Liver (tissue), 9 donors: ENCODE measurements around the gene NFATC4. TPM values are rescaled to one million over a fixed set of nuclear protein-coding genes. Genes with fewer than 3 reads are reported as not detected.

ENCODE experiments used
- DNase-seq: peaks from one replicate; pipeline ENCODE4 v3.0.0-alpha.2; 2017; ENCODE audit warnings: low spot score
- H3K27ac ChIP-seq, 2 donors: one replicate each; pipeline ENCODE4 v1.7.0; 2013; ENCODE audit warnings: inconsistent platforms in 2 of 2, low read length in 2 of 2, control low read depth in 1 of 2, low read depth in 1 of 2, mild to moderate bottlenecking in 1 of 2
- H3K27me3 ChIP-seq, 4 donors: one replicate each; pipeline versions ENCODE4 v1.6.1 to v1.7.0; 2013; ENCODE audit warnings: low read length in 3 of 4, inconsistent platforms in 1 of 4, mild to moderate bottlenecking in 1 of 4, moderate library complexity in 1 of 4; ENCODE audit not compliant: control insufficient read depth in 4 of 4, insufficient read depth in 4 of 4
- H3K36me3 ChIP-seq, 4 donors: one replicate each; pipeline versions ENCODE4 v1.6.1 to v1.7.0; 2013; ENCODE audit warnings: low read length in 3 of 4, mild to moderate bottlenecking in 3 of 4, low read depth in 1 of 4, moderate library complexity in 1 of 4; ENCODE audit not compliant: control insufficient read depth in 4 of 4, insufficient read depth in 3 of 4
- H3K4me1 ChIP-seq, 4 donors: one replicate each; pipeline versions ENCODE4 v1.6.1 to v1.7.0; 2013; ENCODE audit warnings: low read length in 3 of 4, mild to moderate bottlenecking in 3 of 4, moderate library complexity in 1 of 4; ENCODE audit not compliant: control insufficient read depth in 4 of 4, insufficient read depth in 4 of 4
- H3K4me3 ChIP-seq, 3 donors: one replicate each; pipeline versions ENCODE4 v1.6.1 to v1.7.0; 2013; ENCODE audit warnings: low read length in 3 of 3, control low read depth in 1 of 3, low read depth in 1 of 3, mild to moderate bottlenecking in 1 of 3
- H3K9ac ChIP-seq, 2 donors: one replicate each; pipeline ENCODE4 v1.7.0; 2013; ENCODE audit warnings: low read length in 2 of 2, mild to moderate bottlenecking in 2 of 2, moderate library complexity in 2 of 2, control low read depth in 1 of 2, low read depth in 1 of 2
- H3K9me3 ChIP-seq, 4 donors: one replicate each; pipeline versions ENCODE4 v1.6.1 to v1.7.0; 2013; ENCODE audit warnings: low read length in 3 of 4; ENCODE audit not compliant: control insufficient read depth in 4 of 4
- EGR1 ChIP-seq, 2 donors: IDR thresholded peaks; 2 replicates each; pipeline ENCODE4 v1.6.1; 2016 to 2018; ENCODE audit warnings: antibody characterized with exemption in 2 of 2, low read depth in 2 of 2
- FOXA1 ChIP-seq: IDR thresholded peaks from 2 replicates; pipeline ENCODE4 v1.6.1; 2016; ENCODE audit warnings: antibody characterized with exemption
- FOXA2 ChIP-seq: IDR thresholded peaks from 2 replicates; pipeline ENCODE4 v1.6.1; 2016; ENCODE audit warnings: antibody characterized with exemption
- GABPA ChIP-seq, 2 donors: IDR thresholded peaks in 1 of 2; conservative IDR thresholded peaks in 1 of 2; 2 replicates each; pipeline ENCODE4 v1.6.1; 2016; ENCODE audit warnings: antibody characterized with exemption in 2 of 2, mild to moderate bottlenecking in 1 of 2, moderate library complexity in 1 of 2
- HNF4A ChIP-seq, 2 donors: conservative IDR thresholded peaks; 2 replicates each; pipeline ENCODE4 v1.6.1; 2016; ENCODE audit warnings: antibody characterized with exemption in 2 of 2, mild to moderate bottlenecking in 2 of 2
- HNF4G ChIP-seq: IDR thresholded peaks from 2 replicates; pipeline ENCODE4 v1.6.1; 2016; ENCODE audit warnings: antibody characterized with exemption
- JUND ChIP-seq, 2 donors: IDR thresholded peaks; 2 replicates each; pipeline ENCODE4 v1.6.1; 2016; ENCODE audit warnings: antibody characterized with exemption in 2 of 2
- NR2F2 ChIP-seq: IDR thresholded peaks from 2 replicates; pipeline ENCODE4 v1.6.1; 2016; ENCODE audit warnings: antibody characterized with exemption
- RAD21 ChIP-seq, 2 donors: IDR thresholded peaks; 2 replicates each; pipeline ENCODE4 v1.6.1; 2016; ENCODE audit warnings: antibody characterized with exemption in 2 of 2, mild to moderate bottlenecking in 2 of 2
- RXRA ChIP-seq, 2 donors: IDR thresholded peaks; 2 replicates each; pipeline ENCODE4 v1.6.1; 2017 to 2018; ENCODE audit warnings: antibody characterized with exemption in 2 of 2, mild to moderate bottlenecking in 1 of 2
- SP1 ChIP-seq: IDR thresholded peaks from 2 replicates; pipeline ENCODE4 v1.6.1; 2018; ENCODE audit warnings: antibody characterized with exemption, mild to moderate bottlenecking
- TAF1 ChIP-seq: conservative IDR thresholded peaks from 2 replicates; pipeline ENCODE4 v1.6.1; 2016; ENCODE audit warnings: antibody characterized with exemption, mild to moderate bottlenecking
- YY1 ChIP-seq: IDR thresholded peaks from 2 replicates; pipeline ENCODE4 v1.6.1; 2016; ENCODE audit warnings: antibody characterized with exemption, mild to moderate bottlenecking
- WGBS: extraction: QIAGEN DNeasy Blood & Tissue Kit; methylation state at CpG from one replicate; pipeline ENCODE4 v1.1.7; 2013; 5-methylcytosine and 5-hydroxymethylcytosine counted together
- polyA plus RNA-seq, 2 donors: library from polyadenylated mRNA; stranded (reverse) in 1 of 2; unstranded in 1 of 2; fragments of 200-250 nt in 1 of 2; fragments of >200 nt in 1 of 2; fragmentation: Nextera tagmentation in 1 of 2; extraction: Ambion mirVana in 1 of 2; gene quantifications; one replicate each; pipeline versions ENCODE4 v1.2.1 to v1.2.3, GENCODE V29; 2013 to 2015
- total RNA-seq, 2 donors: library from RNA; depleted of rRNA; stranded (reverse); fragments of >200 nt; gene quantifications; one replicate each; pipeline ENCODE4 v1.2.3, GENCODE V29; 2014
- TF ChIP-seq, protein P1 (sequence below): IDR thresholded peaks from 2 replicates; pipeline ENCODE4 v1.6.1; 2016; ENCODE audit warnings: antibody characterized with exemption
- TF ChIP-seq, protein P2 (sequence below): IDR thresholded peaks from 2 replicates; pipeline ENCODE4 v1.6.1; 2016; ENCODE audit warnings: antibody characterized with exemption, mild to moderate bottlenecking
- TF ChIP-seq, protein P3 (sequence below): IDR thresholded peaks from 2 replicates; pipeline ENCODE4 v1.6.1; 2016; ENCODE audit warnings: antibody characterized with exemption
- TF ChIP-seq, protein P4 (sequence below): fragments of 150-350 bp; IDR thresholded peaks from 2 replicates; pipeline ENCODE4 v1.5.1; 2017; ENCODE audit warnings: improper control_type of control experiment, low read depth, low read length; ENCODE audit not compliant: missing input control
- TF ChIP-seq, protein P5 (sequence below): IDR thresholded peaks from 2 replicates; pipeline ENCODE4 v1.6.1; 2016; ENCODE audit warnings: antibody characterized with exemption
- donor health status: healthy.
- donor health status: healthy.
- donor health status: healthy.
- donor health status: healthy.
- donor health status: healthy.

The NFATC4 gene
- total and polyA plus RNA-seq, 4 donors = 1.0 to 3.6 (median 1.8) TPM

DNA sequence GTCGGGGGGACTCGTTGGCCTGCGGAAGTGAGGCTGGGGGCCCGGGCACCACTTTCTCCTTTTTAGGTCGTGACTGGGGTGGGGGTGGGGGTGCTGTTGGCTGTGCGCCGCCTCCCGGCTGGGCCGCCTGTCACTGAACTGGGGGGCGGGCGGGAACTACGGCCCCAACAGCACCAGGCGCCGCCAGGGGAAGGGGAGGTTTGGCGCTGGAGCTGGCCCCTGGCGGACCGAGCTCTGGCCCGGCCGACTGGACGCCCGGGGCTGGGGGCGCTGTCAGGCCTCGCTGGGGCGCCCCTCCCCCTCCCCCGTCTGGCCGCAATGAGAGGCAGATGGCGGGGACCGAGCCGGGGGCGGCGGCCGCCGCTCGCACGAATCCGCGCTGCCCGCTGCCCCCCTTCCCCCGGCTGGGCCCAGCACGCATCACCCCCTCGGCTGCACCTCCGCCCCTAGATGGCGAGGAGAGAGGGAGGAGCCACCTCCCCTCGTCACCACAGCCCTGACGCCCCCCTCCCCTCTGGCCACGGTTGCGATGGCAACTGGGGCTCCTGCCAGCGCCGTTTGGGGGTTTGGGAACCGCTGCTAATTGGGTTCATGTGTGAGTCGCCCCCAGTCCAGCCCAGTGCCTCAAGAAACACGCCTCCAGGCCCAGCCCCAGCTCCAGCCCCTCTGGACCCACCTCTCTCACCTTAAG is 723 bp downstream of the NFATC4 start:
- H3K27ac ChIP-seq = peak overlapping the region; percentile 54 to 65
- no peak for DNase-seq
- no peaks in the 10 kb centered on the region for H3K9me3 ChIP-seq
- peak overlapping the region in 1 of 3 donors; percentile 28 for H3K4me3 ChIP-seq
- H3K27me3 ChIP-seq = peaks cover 0 to 5% (median 0%) of the 10 kb centered on the region in 4 donors
- H3K36me3 ChIP-seq = no peaks in the 10 kb centered on the region
- H3K9ac ChIP-seq = no peak overlapping the region
- TF ChIP-seq JUND (IDR thresholded peaks at IDR 0.05) (no peak), FOXA2 (no peak), RAD21 (IDR thresholded peaks at IDR 0.05) (no peak), HNF4A (conservative IDR thresholded peaks at IDR 0.05) (no peak), EGR1 (IDR thresholded peaks at IDR 0.05; ENCODE audit: low read depth in 2 of 2) (no peak), HNF4G (no peak), NR2F2 (no peak), GABPA (IDR thresholded peaks at IDR 0.05 in 1 of 2, conservative IDR thresholded peaks at IDR 0.05 in 1 of 2) (no peak), YY1 (no peak), FOXA1 (no peak), TAF1 (no peak), SP1 (no peak), RXRA (IDR thresholded peaks at IDR 0.05) (no peak)
- TF ChIP-seq, protein P1, sequence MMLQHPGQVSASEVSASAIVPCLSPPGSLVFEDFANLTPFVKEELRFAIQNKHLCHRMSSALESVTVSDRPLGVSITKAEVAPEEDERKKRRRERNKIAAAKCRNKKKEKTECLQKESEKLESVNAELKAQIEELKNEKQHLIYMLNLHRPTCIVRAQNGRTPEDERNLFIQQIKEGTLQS = no peak
- TF ChIP-seq, protein P2, sequence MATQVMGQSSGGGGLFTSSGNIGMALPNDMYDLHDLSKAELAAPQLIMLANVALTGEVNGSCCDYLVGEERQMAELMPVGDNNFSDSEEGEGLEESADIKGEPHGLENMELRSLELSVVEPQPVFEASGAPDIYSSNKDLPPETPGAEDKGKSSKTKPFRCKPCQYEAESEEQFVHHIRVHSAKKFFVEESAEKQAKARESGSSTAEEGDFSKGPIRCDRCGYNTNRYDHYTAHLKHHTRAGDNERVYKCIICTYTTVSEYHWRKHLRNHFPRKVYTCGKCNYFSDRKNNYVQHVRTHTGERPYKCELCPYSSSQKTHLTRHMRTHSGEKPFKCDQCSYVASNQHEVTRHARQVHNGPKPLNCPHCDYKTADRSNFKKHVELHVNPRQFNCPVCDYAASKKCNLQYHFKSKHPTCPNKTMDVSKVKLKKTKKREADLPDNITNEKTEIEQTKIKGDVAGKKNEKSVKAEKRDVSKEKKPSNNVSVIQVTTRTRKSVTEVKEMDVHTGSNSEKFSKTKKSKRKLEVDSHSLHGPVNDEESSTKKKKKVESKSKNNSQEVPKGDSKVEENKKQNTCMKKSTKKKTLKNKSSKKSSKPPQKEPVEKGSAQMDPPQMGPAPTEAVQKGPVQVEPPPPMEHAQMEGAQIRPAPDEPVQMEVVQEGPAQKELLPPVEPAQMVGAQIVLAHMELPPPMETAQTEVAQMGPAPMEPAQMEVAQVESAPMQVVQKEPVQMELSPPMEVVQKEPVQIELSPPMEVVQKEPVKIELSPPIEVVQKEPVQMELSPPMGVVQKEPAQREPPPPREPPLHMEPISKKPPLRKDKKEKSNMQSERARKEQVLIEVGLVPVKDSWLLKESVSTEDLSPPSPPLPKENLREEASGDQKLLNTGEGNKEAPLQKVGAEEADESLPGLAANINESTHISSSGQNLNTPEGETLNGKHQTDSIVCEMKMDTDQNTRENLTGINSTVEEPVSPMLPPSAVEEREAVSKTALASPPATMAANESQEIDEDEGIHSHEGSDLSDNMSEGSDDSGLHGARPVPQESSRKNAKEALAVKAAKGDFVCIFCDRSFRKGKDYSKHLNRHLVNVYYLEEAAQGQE = no peak
- TF ChIP-seq, protein P3, sequence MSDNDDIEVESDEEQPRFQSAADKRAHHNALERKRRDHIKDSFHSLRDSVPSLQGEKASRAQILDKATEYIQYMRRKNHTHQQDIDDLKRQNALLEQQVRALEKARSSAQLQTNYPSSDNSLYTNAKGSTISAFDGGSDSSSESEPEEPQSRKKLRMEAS = no peak
- TF ChIP-seq, protein P4, sequence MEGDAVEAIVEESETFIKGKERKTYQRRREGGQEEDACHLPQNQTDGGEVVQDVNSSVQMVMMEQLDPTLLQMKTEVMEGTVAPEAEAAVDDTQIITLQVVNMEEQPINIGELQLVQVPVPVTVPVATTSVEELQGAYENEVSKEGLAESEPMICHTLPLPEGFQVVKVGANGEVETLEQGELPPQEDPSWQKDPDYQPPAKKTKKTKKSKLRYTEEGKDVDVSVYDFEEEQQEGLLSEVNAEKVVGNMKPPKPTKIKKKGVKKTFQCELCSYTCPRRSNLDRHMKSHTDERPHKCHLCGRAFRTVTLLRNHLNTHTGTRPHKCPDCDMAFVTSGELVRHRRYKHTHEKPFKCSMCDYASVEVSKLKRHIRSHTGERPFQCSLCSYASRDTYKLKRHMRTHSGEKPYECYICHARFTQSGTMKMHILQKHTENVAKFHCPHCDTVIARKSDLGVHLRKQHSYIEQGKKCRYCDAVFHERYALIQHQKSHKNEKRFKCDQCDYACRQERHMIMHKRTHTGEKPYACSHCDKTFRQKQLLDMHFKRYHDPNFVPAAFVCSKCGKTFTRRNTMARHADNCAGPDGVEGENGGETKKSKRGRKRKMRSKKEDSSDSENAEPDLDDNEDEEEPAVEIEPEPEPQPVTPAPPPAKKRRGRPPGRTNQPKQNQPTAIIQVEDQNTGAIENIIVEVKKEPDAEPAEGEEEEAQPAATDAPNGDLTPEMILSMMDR = no peak
- TF ChIP-seq, protein P5, sequence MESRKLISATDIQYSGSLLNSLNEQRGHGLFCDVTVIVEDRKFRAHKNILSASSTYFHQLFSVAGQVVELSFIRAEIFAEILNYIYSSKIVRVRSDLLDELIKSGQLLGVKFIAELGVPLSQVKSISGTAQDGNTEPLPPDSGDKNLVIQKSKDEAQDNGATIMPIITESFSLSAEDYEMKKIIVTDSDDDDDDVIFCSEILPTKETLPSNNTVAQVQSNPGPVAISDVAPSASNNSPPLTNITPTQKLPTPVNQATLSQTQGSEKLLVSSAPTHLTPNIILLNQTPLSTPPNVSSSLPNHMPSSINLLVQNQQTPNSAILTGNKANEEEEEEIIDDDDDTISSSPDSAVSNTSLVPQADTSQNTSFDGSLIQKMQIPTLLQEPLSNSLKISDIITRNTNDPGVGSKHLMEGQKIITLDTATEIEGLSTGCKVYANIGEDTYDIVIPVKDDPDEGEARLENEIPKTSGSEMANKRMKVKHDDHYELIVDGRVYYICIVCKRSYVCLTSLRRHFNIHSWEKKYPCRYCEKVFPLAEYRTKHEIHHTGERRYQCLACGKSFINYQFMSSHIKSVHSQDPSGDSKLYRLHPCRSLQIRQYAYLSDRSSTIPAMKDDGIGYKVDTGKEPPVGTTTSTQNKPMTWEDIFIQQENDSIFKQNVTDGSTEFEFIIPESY = no peak
- peaks cover 0 to 5% (median 3%) of the 10 kb centered on the region in 4 donors for H3K4me1 ChIP-seq
- WGBS = 16% methylated on average over 52 of the region's 52 CpGs
